ENCODE results near the gene RNF224. TPM values are rescaled to one million over a fixed set of nuclear protein-coding genes. Genes with fewer than 3 reads are reported as not detected.

Gene RNF224
- total and polyA plus RNA-seq, 2 of the 13 experiments (the other 11 are each of a cell fraction or from before 2014, with no cell fraction given): 0.09 TPM; not detected in 1

- no peak for TF ChIP-seq ATF5 (CRISPR knock-in tag; IDR thresholded peaks at IDR 0.05; ENCODE audit: low read depth)
- peak; percentile 60 for TF ChIP-seq PHF20 (CRISPR knock-in tag; IDR thresholded peaks at IDR 0.05)
- no peak for TF ChIP-seq ZBTB1 (CRISPR knock-in tag; IDR thresholded peaks at IDR 0.05; ENCODE audit: borderline replicate concordance)
- TF ChIP-seq ZNF749 (CRISPR knock-in tag; IDR thresholded peaks at IDR 0.05; ENCODE audit: borderline replicate concordance): no peak
- TF ChIP-seq PRDM15 (CRISPR knock-in tag; IDR thresholded peaks at IDR 0.05): peak; percentile 89
- peak; percentile 58; the same call in 1 of the 2 replicates for TF ChIP-seq ZNF788 (CRISPR knock-in tag; IDR thresholded peaks at IDR 0.05; ENCODE audit: borderline replicate concordance)
- TF ChIP-seq GFI1 (CRISPR knock-in tag; IDR thresholded peaks at IDR 0.05; ENCODE audit: borderline replicate concordance): no peak
- no peak for TF ChIP-seq ZNF17 (CRISPR knock-in tag; IDR thresholded peaks at IDR 0.05)
- no peak for TF ChIP-seq ZHX2 (IDR thresholded peaks at IDR 0.05; ENCODE audit: low read depth)
- TF ChIP-seq ZHX2 (CRISPR knock-in tag; IDR thresholded peaks at IDR 0.05; ENCODE audit: borderline replicate concordance): no peak
- TF ChIP-seq SNRNP70 (IDR thresholded peaks at IDR 0.05; ENCODE audit: low read depth, low read length): no peak
- no peak for TF ChIP-seq JARID2 (CRISPR knock-in tag; IDR thresholded peaks at IDR 0.05; ENCODE audit: insufficient replicate concordance)
- TF ChIP-seq ZNF7 (CRISPR knock-in tag; IDR thresholded peaks at IDR 0.05): no peak
- TF ChIP-seq KDM2A (CRISPR knock-in tag; IDR thresholded peaks at IDR 0.05; ENCODE audit: borderline replicate concordance, low read depth): peak; percentile 49
- no peak for TF ChIP-seq ZNF605 (CRISPR knock-in tag; IDR thresholded peaks at IDR 0.05)
- no peak for TF ChIP-seq ZFP1 (CRISPR knock-in tag; IDR thresholded peaks at IDR 0.05)
Observed at GRCh38 chr9:137217276-137218211, 9.8 kb upstream of the RNF224 start (continued).
